GM19025 (cell line): ENCODE measurements around the gene CMBL.
"Not testable (repeated sequence)": the region's sequence is repeated elsewhere in the genome, so short reads cannot be mapped to it uniquely, and the experiment has no call there.

Experiments used
- ATAC-seq: cut with Tn5 transposase; IDR thresholded peaks from one replicate; pipeline ENCODE4 v1.9.1; 2021; ENCODE audit warnings: mild to moderate bottlenecking, low read depth, moderate library complexity; ENCODE audit not compliant: unreplicated experiment

The CMBL gene

DNA sequence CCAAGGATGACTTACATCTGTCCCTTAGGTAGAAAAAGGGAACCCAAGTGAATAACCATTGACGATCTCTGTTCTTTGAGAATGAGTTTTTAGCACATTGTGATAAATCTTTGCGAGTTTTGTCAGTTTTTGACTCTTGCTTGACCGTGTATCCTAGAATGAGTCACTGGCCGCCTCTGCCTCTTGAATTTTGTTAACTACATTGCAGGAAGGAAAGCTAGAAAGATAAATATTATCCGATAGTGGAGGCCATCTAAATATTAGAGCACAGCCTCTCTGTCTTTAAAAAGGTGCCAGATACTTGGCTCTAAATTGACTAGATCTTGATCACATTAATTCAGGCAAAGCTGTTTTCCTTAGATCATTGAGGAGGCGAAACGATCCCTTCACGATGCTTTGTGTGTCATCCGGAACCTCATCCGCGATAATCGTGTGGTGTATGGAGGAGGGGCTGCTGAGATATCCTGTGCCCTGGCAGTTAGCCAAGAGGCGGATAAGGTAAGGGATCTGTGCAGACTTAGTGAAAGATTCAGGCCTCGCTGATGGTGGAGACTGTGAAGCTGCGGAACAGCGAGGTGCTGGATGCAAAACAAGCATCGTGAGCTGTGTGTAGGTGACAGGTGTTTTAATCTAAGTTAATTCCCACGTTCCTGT lies 45.5 kb downstream of the CMBL start:
- ATAC-seq: no peak

- ATAC-seq: no peak
These were observed 46.6 kb downstream of the CMBL start for GRCh38 chr5:10261065-10261464.

DNA sequence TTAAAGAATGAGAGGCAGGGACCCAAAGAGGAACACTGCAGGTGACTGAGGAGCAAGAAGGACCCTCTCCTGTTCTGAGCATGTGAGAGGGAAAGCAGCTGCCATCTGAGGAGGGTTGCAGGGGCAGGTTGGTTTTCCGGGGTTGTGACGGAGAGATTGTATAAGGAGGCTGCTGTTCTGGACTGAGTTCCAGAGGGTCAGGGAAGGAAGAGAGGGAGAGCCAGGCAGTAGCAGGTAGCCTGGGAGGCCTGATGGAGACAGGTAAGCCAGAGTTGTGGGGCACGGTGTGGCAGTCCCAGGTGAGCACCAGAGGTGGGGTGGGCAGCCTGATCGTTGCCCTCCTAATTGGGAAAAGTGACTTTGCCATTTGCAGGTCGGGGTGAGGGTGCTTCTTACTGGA lies 47.8 kb downstream of the CMBL start:
- no peak for ATAC-seq

DNA sequence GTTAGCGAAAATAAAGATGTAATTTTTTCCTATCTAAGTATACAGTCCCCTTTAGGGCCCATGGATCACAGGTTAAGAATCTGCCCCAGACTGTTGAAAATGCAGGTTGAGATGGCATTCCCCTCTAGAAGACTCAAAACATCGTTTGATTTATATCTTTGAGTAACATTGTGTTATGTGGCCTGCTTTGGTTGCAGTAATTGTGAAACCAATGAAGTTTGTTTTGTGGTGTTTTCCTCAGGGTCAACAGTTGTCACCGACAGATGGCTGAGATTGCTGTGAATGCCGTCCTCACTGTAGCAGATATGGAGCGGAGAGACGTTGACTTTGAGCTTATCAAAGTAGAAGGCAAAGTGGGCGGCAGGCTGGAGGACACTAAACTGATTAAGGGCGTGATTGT lies 49.8 kb downstream of the CMBL start:
- ATAC-seq: no peak

- no peak for ATAC-seq
These were observed 53.0 kb downstream of the CMBL start for GRCh38 chr5:10254686-10255085.

GRCh38 chr5:10253390-10253789 lies 54.3 kb downstream of the CMBL start:
- no peak for ATAC-seq

DNA sequence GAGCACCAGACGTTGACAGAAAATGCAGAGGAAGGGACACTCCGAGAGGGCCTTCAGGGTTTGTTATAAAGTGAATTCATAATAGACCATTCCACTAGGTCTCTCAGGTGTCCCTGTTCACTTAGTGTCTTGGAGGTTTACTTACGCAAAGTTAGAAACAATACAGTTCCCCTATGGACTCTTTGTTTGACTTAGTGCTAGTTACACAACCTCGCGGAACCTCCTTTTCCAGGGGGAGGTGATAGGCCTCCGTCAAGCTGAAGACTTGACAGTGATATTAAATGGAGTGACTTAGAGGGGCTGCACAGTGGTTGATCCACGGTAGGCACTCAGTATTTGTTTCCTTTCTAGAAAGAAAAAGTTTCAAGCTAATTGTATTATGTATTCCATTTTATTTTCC lies 56.3 kb downstream of the CMBL start:
- ATAC-seq: no peak

DNA sequence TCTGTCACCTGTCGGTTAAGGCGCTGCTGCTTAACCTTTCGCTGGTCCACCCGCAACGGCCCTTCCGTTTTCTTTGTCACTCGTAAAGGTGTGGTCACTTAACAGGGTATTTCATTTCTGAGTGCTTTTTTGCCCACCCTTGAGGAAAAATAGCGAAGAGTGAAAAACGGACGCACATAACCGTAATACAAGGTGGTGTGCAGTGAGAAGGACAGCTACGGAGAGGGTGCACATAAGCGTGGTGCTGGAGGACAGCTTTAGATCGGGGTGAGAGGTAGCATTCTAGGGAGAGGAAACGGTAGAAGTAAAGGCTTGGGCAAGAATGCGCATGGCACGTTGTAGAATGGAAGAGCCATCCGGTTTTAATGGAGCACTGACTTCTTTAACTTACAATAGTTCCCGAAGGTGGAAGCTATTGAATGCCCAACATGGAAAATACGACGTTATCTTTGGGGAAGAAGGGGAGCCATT lies 56.9 kb downstream of the CMBL start:
- no peak for ATAC-seq

DNA sequence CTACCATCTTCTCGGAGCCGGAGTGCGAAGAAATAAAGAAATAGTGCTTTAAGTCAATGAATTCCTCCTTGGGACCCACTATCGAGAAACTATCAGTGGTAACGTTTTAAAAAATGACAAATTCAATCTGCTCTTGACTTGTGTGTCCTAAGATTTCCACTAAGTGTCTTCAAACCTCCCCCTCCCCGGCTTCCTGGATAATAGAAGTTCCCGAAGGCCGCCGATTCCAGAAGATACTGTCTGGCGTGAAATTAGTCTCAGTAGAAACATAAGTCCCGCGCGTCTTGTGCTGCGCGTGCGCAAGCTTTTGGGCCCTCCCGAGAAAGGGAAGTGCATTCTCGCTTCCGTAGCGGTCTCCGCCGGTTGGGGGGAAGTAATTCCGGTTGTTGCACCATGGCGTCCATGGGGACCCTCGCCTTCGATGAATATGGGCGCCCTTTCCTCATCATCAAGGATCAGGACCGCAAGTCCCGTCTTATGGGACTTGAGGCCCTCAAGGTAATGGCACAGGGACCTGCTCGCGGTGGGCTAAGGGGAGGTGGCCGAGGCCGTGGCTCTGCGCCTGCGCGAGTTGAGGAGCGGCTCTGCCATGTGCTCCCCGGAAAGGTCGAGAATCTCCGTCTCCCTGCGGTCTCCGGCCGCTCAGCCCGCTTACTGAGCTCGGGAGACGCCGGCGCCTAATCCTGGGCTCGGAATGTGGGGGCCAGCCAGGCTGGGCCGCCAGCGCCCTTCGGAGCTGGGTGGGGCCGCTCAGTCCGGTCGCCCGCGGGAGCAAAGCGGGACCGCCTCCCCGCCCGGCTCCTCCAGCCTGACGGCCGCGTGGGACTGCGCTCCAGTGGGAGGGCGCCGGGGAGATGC lies 57.5 kb downstream of the CMBL start, which contains the start of gene CCT5:
Gene CCT5 (plus strand): TSS at position 333 of the 858 bp plus-strand sequence. CDS start 61 bp downstream, at position 394.
- ATAC-seq: peak; percentile 72

DNA sequence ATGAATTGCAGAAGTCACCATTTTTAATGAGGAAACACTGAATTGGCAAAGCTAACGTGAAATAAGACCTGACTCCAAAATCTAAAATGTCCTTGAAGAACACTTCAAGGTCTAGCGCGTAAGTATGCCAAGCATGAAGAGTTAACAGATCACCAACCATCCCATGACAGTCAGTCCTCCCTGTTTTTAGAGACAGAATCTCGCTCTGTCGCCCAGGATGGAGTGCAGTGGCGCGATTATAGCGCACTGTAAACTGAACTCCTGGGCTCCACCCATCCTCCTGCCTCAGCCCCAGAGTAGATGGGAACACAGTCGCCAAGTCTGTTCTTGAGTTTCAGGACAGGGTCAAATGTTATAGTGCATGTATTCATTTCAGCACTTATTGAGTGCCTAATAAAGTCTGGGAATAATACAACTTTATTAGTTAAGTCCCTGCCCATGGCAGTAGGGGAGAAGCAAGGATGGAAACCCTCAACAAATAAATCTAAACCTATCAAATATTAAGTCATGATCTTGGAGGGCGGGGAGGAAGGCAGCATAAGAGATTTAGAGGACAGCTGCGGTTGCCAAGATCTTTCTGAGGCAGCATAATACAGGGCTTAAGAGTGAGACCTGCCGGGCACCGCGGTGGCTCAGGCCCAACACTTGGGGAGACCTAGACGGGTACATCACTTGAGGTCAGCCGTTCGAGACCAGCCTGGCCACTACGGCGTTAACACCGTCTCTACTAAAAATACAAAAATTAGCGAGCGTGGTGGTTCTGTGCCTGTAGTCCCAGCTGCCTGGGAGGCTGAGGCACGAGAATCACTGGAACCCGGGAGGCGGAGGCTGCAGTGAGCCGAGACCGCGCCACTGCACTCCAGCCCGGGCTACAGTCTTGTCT lies 59.1 kb downstream of the CMBL start:
- ATAC-seq: no peak

DNA sequence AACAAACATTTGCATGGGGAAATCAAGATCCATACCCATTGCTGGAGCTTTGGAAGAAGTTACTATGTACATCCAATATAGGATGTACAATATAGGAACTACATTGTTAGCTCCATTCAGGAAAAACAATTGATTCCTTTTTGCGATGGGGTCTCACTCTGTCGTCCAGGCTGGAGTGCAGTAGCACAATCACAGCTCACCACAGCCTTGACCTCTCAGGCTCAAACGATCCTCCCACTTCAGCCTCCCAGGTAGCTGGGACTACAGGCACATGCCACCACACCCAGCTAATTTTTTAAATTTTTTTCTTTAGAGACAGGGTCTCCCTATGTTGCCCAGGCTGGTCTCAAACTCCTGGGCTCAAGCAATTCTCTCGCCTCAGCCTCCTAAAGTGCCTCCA lies 60.5 kb downstream of the CMBL start:
- not testable (repeated sequence) for ATAC-seq

DNA sequence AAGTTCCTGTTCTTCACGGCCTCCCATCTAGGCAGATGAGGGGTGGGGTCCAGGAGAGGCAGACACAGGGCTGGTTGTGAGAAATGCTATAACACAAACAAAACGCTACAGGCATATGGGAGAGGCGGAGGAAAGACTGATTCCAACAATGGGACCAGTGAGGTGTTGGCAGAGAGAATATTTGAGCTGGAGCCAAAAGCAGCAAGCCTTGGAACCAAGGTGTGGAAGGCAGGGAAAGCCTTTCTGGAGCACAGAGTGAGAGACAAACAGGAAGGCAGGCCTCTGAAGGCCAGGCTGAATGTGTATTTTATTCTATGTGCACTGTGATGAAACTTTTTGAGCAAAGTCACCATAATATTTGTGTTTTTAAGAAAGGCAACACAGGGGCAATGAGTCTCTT lies 60.9 kb downstream of the CMBL start:
- no peak for ATAC-seq

DNA sequence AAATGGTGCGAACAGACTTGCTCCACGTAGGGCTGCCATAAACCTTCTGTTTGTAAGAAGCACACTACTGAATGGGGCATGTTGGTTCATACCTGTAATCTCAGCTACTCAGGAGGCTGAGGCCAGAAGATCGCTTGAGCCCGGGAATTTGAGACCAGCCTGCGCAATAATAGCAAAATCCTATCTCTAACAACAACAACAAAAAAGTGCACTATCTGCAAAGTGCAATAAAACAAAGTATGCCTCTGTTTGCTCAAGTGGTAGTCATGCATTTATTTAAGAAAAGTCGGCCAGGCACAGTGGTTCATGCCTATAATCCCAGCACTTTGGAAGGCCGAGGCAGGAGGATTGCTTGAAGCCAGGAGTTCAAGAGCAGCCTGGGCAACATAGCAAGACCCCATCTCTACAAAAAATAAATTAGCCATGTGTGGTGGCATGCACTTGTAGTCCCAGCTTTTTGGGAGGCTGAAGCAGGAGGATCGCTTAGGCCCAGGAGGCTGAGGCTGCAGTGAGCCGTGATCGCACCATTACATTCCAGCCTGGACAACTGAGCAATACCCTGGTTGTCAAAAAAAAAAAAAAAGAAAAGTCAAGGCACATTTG lies 63.3 kb downstream of the CMBL start:
- no peak for ATAC-seq

GRCh38 chr5:10243660-10244240 lies 64.0 kb downstream of the CMBL start:
- ATAC-seq: no peak

GRCh38 chr5:10235350-10235749 lies 72.4 kb downstream of the CMBL start:
- ATAC-seq: no peak

GRCh38 chr5:10233505-10233904 lies 74.2 kb downstream of the CMBL start:
- no peak for ATAC-seq

DNA sequence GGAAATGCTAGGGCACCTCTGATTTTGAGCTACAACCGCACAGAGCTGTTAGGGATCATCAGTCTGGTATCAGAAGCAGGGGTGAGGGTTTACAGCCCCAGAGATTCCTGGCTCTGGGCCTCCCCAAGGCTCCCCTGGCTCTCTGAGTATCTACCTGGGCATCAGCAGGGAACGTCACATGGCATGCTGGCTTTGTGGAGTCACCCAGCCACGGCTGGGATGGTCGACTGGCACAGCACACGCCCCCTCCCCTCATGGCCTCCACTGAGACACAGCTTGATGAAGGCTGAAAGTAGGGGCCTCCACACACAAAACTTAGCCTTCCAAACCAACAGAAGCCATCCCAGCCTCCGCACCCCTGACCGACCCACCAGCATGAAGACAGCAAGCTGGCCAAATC lies 74.7 kb downstream of the CMBL start:
- no peak for ATAC-seq

DNA sequence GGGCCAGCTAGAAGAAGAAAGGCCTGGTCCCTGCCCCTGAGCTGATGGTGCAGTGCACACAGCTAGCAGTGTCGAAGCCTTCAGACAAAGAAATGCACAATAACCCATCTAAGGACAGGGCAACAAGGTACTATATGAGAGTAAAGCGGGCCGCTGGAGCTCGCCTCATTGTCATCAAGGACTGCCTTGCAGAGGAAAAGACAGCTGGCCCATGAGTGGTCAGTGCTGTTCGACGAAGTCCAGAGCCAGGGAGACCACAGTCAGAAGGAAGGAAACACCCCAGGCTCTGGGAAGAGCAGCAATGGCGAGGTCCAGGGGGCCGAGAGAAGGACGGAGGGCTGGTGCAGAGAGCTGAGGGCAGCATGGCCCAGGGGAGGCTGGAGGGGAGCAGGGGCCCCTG lies 75.3 kb downstream of the CMBL start:
- no peak for ATAC-seq

- no peak for ATAC-seq
These were observed 78.2 kb downstream of the CMBL start for GRCh38 chr5:10229306-10230048.
